ENCODE data around the gene BEAN1.
A peak's percentile ranks its signal among the peaks of the same experiment; 100 is the strongest.

Gene BEAN1

GRCh38 chr16:66397736-66398433, 29.2 kb upstream of the BEAN1 start:
- DNase-seq: no peak

DNA sequence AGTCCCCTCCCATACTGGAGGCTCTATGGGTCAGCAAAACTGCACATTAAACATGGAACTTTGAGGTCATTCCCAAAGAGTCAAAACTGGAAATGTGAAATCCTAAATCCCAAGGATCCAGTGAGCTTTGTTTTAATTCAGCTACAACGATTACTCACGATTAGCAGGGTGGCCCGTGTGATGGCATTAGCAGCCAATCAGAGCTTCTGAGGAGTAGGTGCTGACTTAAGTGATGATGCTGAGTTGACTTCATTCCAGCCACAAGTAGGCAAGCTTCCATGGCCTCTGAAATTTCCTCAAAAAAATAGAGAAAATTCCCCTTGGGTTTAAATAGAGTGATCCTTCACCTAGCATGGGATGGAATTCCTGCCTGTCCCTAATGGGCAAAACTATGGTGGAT, 28.1 kb upstream of the BEAN1 start:
- DNase-seq: no peak

- no peak for DNase-seq
Measured at GRCh38 chr16:66399930-66400329, 27.2 kb upstream of the BEAN1 start.

DNA sequence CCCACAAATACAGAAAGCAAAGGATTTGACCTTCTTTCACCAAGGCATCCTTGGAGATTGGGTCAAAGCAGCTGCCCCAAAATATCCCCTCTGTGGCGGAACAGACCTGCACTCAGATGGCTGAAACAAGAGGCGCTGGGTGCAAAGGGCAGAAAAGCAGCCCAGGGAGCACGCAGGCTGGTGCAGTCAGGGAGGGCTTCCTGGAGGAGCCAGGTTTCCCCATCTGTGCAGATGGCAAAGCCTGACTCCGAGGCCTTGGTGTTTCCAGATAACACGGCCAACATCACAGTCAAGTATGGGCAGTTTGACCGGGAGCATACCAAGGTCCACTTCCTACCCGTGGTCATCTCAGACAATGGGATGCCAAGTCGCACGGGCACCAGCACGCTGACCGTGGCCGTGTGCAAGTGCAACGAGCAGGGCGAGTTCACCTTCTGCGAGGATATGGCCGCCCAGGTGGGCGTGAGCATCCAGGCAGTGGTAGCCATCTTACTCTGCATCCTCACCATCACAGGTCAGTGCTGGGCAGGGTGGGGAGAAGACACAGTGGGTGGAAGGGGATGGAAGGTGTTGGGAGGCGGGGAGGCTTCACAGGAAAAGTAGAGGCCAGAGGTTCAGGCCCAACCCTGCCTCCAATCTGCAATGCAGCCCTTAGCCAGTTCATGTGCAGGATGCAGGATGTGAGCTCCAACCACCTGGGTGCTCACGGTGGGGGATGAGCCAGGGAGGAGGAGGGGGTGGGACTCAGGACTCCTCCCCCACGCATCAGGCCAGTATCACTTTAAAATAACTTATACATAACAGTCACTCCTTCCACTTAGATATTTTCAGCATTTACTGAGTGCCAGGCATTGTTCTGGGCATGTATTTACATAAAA, 26.4 kb upstream of the BEAN1 start:
- no peak for DNase-seq

DNA sequence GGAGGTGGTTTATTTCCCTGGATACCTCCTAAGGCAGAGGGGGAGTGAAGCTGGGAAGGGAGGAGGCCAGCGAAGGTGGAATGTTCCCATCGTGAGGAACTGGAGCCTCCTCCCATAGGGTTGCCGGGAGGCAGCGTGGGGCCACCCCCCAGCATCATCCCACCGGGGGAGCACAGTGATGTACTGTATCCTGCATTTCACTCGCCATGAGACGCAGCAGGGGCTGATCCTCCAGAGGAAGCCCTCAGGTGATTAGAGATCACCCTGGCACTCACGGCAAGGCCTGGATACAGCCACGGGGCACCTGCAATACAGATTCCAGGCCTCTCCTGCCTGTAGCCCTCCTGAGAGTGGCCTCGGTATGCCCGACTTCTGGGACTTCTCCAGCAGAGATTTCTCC, 25.5 kb upstream of the BEAN1 start:
- DNase-seq: no peak

DNA sequence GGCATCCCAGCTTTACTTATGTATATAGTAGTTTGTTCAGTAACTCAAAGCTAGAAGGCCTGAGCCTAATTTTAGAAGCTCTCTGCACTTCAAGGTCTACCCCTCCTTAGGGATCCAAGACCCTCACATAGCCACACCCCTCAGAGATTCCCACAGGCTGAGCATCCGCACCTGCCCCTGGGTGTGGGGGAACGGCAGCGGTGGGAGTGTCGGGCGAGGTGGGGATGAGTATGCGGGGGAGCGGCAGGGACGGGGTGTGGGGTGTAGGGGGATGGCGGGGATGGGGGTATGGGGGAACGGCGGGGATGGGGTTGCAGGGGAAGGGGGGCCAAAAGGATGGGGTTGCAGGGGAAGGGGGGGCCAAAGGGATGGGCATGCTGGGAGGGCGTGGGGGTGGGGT, 24.9 kb upstream of the BEAN1 start:
- DNase-seq: no peak

DNA sequence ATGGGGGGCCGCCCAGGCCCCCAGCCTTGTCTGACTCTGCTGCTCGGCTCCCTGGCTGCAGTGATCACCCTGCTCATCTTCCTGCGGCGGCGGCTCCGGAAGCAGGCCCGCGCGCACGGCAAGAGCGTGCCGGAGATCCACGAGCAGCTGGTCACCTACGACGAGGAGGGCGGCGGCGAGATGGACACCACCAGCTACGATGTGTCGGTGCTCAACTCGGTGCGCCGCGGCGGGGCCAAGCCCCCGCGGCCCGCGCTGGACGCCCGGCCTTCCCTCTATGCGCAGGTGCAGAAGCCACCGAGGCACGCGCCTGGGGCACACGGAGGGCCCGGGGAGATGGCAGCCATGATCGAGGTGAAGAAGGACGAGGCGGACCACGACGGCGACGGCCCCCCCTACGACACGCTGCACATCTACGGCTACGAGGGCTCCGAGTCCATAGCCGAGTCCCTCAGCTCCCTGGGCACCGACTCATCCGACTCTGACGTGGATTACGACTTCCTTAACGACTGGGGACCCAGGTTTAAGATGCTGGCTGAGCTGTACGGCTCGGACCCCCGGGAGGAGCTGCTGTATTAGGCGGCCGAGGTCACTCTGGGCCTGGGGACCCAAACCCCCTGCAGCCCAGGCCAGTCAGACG, 24.4 kb upstream of the BEAN1 start:
- DNase-seq: no peak

GRCh38 chr16:66403531-66404145, 23.5 kb upstream of the BEAN1 start:
- no peak for DNase-seq

DNA sequence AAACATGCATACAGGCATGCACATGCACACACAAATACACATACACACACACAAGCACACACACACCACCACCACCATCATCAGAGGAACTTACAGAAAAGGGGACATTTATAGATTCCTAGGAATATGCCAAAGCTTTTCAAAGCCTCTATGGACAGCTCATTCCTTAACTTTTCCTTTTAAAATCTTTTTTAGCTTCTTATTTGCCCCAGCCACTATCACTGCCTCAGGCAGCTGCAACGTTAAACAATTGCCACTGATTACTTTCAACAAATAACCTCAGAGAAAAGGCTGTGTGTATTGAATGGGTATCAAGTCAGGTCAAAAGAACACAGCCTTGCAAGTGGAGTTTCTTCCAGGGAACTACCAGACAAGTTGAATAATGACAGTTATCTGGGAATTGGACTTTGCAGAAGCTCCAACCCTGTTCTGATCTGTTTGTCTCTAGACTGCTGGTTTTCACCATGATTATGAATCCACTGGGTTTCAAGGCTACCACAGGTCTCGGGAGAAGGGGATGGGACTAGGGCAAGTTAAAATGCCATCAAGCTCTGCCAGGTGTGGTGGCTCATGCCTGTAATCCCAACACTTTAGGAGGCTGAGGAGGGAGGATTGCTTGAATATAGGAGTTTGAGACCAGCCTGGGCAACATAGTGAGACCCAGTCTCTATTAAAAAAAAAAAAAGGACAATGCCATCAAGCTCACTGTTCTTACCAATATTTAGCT, 21.9 kb upstream of the BEAN1 start:
- no peak for DNase-seq

DNA sequence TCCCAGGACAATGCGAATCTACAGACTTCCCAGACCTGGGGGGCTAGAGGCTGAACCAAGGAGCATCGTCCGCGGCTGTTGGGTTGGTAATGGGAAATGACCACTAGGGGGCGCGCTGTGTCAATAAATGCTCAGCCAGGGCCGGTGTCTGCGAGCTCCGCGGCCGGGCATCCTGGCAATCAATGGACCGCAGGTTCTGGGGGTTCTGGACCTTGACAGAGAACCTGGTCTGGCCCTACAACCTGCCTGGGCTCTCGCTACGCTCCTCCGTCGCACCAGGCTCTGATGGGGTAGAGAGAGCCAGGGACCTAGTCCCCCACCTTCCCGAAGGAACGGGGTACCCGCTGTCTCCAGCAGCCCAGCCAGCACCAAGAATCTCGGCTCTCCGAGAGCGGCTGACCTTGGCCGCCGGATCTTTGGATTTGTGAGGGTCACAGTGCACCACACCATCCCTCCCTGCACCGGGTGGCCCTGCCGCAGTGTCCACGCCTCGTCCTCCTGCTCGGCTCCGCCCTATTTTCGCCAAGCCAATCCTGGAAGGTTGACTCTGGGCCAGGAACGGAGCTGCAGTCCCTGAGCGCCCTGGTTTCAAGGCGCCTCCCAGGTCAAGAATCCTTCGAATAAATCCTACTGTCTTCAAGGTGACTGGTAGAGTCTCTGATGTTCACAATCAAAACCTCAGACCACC, 20.4 kb upstream of the BEAN1 start:
- DNase-seq: peak; percentile 76

DNA sequence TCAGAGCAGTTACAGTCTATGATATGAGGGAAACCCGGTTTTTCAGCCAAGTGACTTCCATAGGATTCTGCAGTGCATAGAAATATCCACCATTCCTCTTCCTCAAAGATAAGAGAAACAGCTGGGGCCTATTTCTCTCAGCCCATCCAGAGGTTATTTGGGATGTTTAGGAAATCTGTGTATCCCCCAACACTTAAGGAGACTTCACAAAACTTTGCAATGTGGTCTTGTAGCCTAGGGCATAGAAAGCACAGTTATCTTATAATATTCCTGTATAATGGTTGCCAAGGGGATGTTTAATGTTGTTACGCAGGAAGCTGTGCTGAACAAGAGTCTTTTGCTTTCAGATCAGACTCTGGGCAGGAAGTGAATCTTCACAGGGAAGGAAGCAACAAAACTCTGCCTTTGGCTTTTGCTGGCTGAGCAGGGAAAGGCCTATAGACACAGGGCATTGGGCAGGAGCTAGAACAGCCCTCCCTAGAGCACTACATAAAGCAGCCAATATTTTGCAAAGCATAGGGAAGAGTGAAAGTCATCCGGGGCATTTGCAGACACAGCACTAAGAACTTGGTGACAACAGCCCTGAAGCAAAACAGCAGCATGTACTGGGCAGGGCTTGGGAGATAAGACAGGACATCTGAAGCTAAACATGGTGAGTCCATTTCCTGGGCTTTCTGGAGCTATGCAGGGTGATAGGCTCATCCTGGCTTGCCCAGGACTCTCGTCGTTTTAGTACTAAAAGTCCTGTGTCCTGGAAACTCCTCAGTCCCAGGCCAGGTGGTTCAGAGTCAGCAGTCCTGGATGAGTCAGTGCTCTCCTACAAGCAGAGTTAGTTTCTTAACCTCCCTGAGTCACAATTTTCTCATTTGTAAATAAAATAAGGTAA, 18.7 kb upstream of the BEAN1 start:
- DNase-seq: peak; percentile 58

- DNase-seq: no peak
Measured at GRCh38 chr16:66409156-66409555, 17.9 kb upstream of the BEAN1 start.

- DNase-seq: no peak
Measured at GRCh38 chr16:66412182-66412581, 14.9 kb upstream of the BEAN1 start.

- no peak for DNase-seq
Measured at GRCh38 chr16:66414891-66415290, 12.2 kb upstream of the BEAN1 start.

DNA sequence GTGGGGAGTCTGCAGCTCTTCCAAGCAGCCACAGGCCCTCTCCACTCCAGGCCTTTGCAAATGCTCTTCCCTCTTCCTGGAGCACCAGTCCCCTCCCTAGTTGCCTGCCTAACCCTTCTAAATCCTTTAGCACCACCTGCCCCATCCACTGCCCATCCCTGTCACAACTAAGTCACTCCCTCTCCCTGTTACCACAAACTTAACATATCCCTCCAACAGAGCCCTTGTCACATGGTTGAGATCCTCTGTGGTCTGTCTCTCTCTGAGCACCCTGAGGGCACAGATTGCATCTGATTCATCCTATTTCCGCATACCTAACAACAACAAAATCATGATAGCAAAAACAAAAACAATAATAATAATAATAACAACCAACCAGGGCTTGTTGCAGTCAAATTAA, 11.0 kb upstream of the BEAN1 start:
- DNase-seq: no peak

DNA sequence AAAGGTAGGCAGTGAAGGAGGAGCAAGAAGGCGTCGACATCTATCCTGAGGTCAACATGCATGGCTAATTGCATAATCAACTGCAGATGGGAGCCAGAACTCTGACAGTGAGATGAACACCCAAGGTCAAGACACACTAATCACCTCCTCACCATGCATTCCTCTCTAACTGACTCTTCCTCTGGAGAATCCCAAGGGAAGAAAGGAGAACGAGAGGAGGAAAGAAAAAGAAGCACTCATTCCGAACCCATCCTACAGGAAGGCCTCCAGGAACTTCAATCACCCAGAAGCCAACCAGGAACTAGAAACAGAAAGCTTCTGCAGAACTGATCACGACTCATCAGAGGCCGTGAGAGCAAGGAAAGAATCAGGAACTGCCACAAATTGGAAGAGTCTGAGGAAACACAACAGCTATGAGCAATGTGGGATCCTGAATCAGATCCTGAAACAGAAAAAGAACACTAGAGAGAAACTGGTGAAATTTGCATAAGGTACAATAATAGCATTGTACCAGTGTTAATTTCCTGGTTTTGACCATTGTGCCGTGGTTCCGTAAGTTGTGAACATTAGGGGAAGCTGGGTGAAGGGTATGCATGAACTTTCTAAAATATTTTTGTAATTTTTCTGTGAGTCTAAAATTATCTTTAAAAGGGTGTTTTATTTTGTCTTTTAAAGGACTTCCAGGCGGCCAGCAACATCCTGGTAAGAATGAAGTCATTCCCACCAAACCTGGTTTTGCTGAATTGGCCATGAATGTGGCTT, 10.0 kb upstream of the BEAN1 start:
- DNase-seq: no peak

- DNase-seq: no peak
Measured at GRCh38 chr16:66418165-66418962, 8.7 kb upstream of the BEAN1 start.

DNA sequence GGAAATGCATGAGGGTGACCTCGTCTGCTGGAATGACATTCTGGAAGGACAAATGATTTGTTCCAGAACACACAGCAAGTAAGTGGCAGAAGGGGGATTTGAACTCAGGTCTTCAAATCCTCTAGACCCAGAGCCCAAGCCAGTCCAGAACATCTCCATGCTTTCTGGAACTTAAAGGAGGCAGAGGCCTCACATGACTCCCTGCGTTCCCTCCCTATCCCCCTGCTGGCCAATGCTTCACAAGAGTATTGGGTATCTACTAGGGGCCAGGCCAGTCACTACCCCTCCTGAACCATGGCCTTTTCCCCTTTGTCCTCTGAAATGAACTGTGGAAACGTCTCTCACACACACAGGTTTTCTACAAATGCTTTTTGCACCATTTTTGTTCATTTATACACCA, 7.6 kb upstream of the BEAN1 start:
- DNase-seq: no peak

- DNase-seq: no peak
Measured at GRCh38 chr16:66420396-66420795, 6.7 kb upstream of the BEAN1 start.
